Right cardiac atrium (tissue), 5 donors: ENCODE data around the gene BCL11B. TPM values are rescaled to one million over a fixed set of nuclear protein-coding genes. Genes with fewer than 3 reads are reported as not detected.

ENCODE experiments used
- ATAC-seq, 2 donors: fragments of 200-7000 bp; cut with Tn5 transposase; one replicate each; pipeline versions ENCODE4 v1.8.0 to v1.9.1; 2020; ENCODE audit warnings: moderate library complexity in 2 of 2, mild to moderate bottlenecking in 1 of 2
- DNase-seq, 3 donors: peaks; one replicate each; pipeline ENCODE4 v3.0.0-alpha.2; 2020
- H3K27ac ChIP-seq: one replicate; pipeline ENCODE4 v1.5.1; 2013; ENCODE audit warnings: mild to moderate bottlenecking, low read length, control low read depth, moderate library complexity
- H3K27me3 ChIP-seq: one replicate; pipeline ENCODE4 v1.6.1; 2013; ENCODE audit not compliant: control insufficient read depth, insufficient read depth
- H3K4me1 ChIP-seq: one replicate; pipeline ENCODE4 v1.6.1; 2013; ENCODE audit warnings: low read length; ENCODE audit not compliant: control insufficient read depth, insufficient read depth
- H3K4me3 ChIP-seq: one replicate; pipeline ENCODE4 v1.5.1; 2013; ENCODE audit warnings: low read length, control low read depth
- H3K9me3 ChIP-seq: one replicate; pipeline ENCODE4 v1.6.1; 2013; ENCODE audit warnings: low read length; ENCODE audit not compliant: control insufficient read depth
- WGBS: extraction: QIAGEN DNeasy Blood & Tissue Kit; methylation state at CpG from one replicate; pipeline ENCODE4 v1.1.7; 2013; 5-methylcytosine and 5-hydroxymethylcytosine counted together
- intact Hi-C, 4 donors: fragments of 100-400 bp; cut with DNase I; formaldehyde crosslinking; loops; one replicate each; pipeline versions ENCODE4 v1.11.0 to v1.14.0; 2022 to 2023
- polyA plus RNA-seq: library from polyadenylated mRNA; stranded (reverse); fragments of 200-250 nt; gene quantifications from one replicate; pipeline ENCODE4 v1.2.3, GENCODE V29; 2013
- total RNA-seq, 4 donors: library from RNA; stranded (reverse); fragmentation: NEBNext Ultra II Directional; extraction: Animal tissue kit (Norgen Biotek cat#: 25700); gene quantifications; one replicate each; pipeline ENCODE4 v1.2.1, GENCODE V29; 2021
- donor health status: healthy with polysubstance abuse.
- donor health status: DM: no; HTN: yes; CAD: no.
- donor health status: DM: no; HTN: no; CAD: no.
- donor health status: DM: no; HTN: yes; CAD: no; lungs with severe emphysema.
- donor health status: DM: yes; HTN: yes; CAD: no.

BCL11B gene
- total and polyA plus RNA-seq, 5 donors, result 0.05 to 0.63 (median 0.21) TPM

- no peak overlapping the region for H3K4me3 ChIP-seq
- WGBS, result 21% methylated on average over 2 of the region's 2 CpGs
- intact Hi-C loops, result no loop called here
- no peaks in the 10 kb centered on the region for H3K9me3 ChIP-seq
- no peak for ATAC-seq
- no peak for DNase-seq
- no peaks in the 10 kb centered on the region for H3K27me3 ChIP-seq
- no peak overlapping the region for H3K27ac ChIP-seq
- H3K4me1 ChIP-seq, result no peaks in the 10 kb centered on the region
These were observed 128.9 kb downstream of the BCL11B start for GRCh38 chr14:99143126-99143525.

GRCh38 chr14:99141236-99141635, 130.8 kb downstream of the BCL11B start:
- 89% methylated on average over 7 of the region's 7 CpGs for WGBS
- Histone ChIP-seq H3K9me3 (no peaks in the 10 kb centered on the region), H3K27me3 (no peaks in the 10 kb centered on the region), H3K27ac (no peak overlapping the region), H3K4me3 (no peak overlapping the region), H3K4me1 (no peaks in the 10 kb centered on the region)
- no peak for ATAC-seq
- no peak for DNase-seq
- intact Hi-C loops, result no loop called here

GRCh38 chr14:99138999-99139865, 132.8 kb downstream of the BCL11B start:
- no peak for DNase-seq
- 76% methylated on average over 16 of the region's 16 CpGs for WGBS
- intact Hi-C loops, result no loop called here

GRCh38 chr14:99137913-99138571, 134.0 kb downstream of the BCL11B start:
- H3K27ac ChIP-seq, result no peak overlapping the region
- H3K9me3 ChIP-seq, result no peaks in the 10 kb centered on the region
- no peak overlapping the region for H3K4me3 ChIP-seq
- ATAC-seq (no peak), DNase-seq (no peak)
- H3K4me1 ChIP-seq, result no peaks in the 10 kb centered on the region
- intact Hi-C loops, result no loop called here
- H3K27me3 ChIP-seq, result no peaks in the 10 kb centered on the region
- 66% methylated on average over 8 of the region's 8 CpGs for WGBS

More at GRCh38 chr14:99138999-99139865, 132.8 kb downstream of the BCL11B start:
- Histone ChIP-seq H3K27ac (no peak overlapping the region), H3K4me3 (no peak overlapping the region), H3K4me1 (no peaks in the 10 kb centered on the region), H3K9me3 (no peaks in the 10 kb centered on the region), H3K27me3 (no peaks in the 10 kb centered on the region)
- no peak for ATAC-seq

- intact Hi-C loops, result no loop called here
- WGBS, result 71% methylated on average over 11 of the region's 11 CpGs
- no peak overlapping the region for H3K4me3 ChIP-seq
- DNase-seq (no peak), ATAC-seq (no peak)
- H3K27me3 ChIP-seq, result no peaks in the 10 kb centered on the region
- no peak overlapping the region for H3K27ac ChIP-seq
- H3K4me1 ChIP-seq, result no peaks in the 10 kb centered on the region
- H3K9me3 ChIP-seq, result no peaks in the 10 kb centered on the region
These were observed 134.8 kb downstream of the BCL11B start for GRCh38 chr14:99137001-99137700.

- no peak for DNase-seq
- no peaks in the 10 kb centered on the region for H3K9me3 ChIP-seq
- 92% methylated on average over 7 of the region's 7 CpGs for WGBS
- no peak overlapping the region for H3K27ac ChIP-seq
- no peak for ATAC-seq
- H3K4me3 ChIP-seq, result no peak overlapping the region
- H3K27me3 ChIP-seq, result no peaks in the 10 kb centered on the region
- intact Hi-C loops, result no loop called here
- H3K4me1 ChIP-seq, result no peaks in the 10 kb centered on the region
These were observed 135.6 kb downstream of the BCL11B start for GRCh38 chr14:99136401-99136800.

GRCh38 chr14:99136047-99136400, 136.0 kb downstream of the BCL11B start:
- Histone ChIP-seq H3K4me3 (no peak overlapping the region), H3K27me3 (no peaks in the 10 kb centered on the region), H3K27ac (no peak overlapping the region), H3K4me1 (no peaks in the 10 kb centered on the region), H3K9me3 (no peaks in the 10 kb centered on the region)
- DNase-seq (no peak), ATAC-seq (no peak)
- 95% methylated on average over 5 of the region's 5 CpGs for WGBS
- intact Hi-C loops, result no loop called here

- 93% methylated on average over 8 of the region's 8 CpGs for WGBS
- DNase-seq (no peak), ATAC-seq (no peak)
- Histone ChIP-seq H3K4me3 (no peak overlapping the region), H3K9me3 (no peaks in the 10 kb centered on the region), H3K4me1 (no peaks in the 10 kb centered on the region), H3K27ac (no peak overlapping the region), H3K27me3 (no peaks in the 10 kb centered on the region)
- intact Hi-C loops, result no loop called here
These were observed 137.4 kb downstream of the BCL11B start for GRCh38 chr14:99134516-99135046.

GRCh38 chr14:99133636-99134515, 138.1 kb downstream of the BCL11B start:
- Histone ChIP-seq H3K27ac (no peak overlapping the region), H3K4me3 (no peak overlapping the region), H3K9me3 (no peaks in the 10 kb centered on the region), H3K4me1 (no peaks in the 10 kb centered on the region), H3K27me3 (no peaks in the 10 kb centered on the region)
- ATAC-seq (peak; percentile 22 to 32), DNase-seq (peak in 2 of 3 donors; percentile 34 to 65)
- 52% methylated on average over 16 of the region's 16 CpGs for WGBS
- intact Hi-C loops, result no loop called here

- H3K27me3 ChIP-seq, result no peaks in the 10 kb centered on the region
- H3K9me3 ChIP-seq, result no peaks in the 10 kb centered on the region
- DNase-seq (no peak), ATAC-seq (no peak)
- H3K4me3 ChIP-seq, result no peak overlapping the region
- H3K27ac ChIP-seq, result no peak overlapping the region
- H3K4me1 ChIP-seq, result no peaks in the 10 kb centered on the region
- intact Hi-C loops, result no loop called here
- 58% methylated on average over 19 of the region's 19 CpGs for WGBS
These were observed 139.0 kb downstream of the BCL11B start for GRCh38 chr14:99132821-99133635.
